NB4 (cell line): ENCODE data around the gene CORO1C.

Experiments
- DNase-seq: peaks from one replicate; pipeline ENCODE4 v3.0.0; 2010; ENCODE audit warnings: low read depth
- H3K4me3 ChIP-seq: one replicate; pipeline ENCODE4 v1.5.1; 2011; ENCODE audit warnings: mild to moderate bottlenecking, low read depth, low read length, moderate library complexity
- MYC ChIP-seq: IDR thresholded peaks from 2 replicates; pipeline ENCODE4 v1.6.1; 2011; ENCODE audit warnings: low read depth, low read length
- POLR2A ChIP-seq: IDR thresholded peaks from 2 replicates; pipeline ENCODE4 v1.6.1; 2011; ENCODE audit warnings: mild to moderate bottlenecking; ENCODE audit not compliant: insufficient read length; ENCODE audit errors: extremely low read depth
- TF ChIP-seq, protein P1 (sequence below): IDR thresholded peaks from one replicate; pipeline ENCODE4 v1.5.1; 2012; ENCODE audit warnings: low read depth, low read length
- TF ChIP-seq, protein P2 (sequence below): IDR thresholded peaks from 2 replicates; pipeline ENCODE4 v1.6.1; 2011; ENCODE audit warnings: low read depth, low read length

The CORO1C gene

DNA sequence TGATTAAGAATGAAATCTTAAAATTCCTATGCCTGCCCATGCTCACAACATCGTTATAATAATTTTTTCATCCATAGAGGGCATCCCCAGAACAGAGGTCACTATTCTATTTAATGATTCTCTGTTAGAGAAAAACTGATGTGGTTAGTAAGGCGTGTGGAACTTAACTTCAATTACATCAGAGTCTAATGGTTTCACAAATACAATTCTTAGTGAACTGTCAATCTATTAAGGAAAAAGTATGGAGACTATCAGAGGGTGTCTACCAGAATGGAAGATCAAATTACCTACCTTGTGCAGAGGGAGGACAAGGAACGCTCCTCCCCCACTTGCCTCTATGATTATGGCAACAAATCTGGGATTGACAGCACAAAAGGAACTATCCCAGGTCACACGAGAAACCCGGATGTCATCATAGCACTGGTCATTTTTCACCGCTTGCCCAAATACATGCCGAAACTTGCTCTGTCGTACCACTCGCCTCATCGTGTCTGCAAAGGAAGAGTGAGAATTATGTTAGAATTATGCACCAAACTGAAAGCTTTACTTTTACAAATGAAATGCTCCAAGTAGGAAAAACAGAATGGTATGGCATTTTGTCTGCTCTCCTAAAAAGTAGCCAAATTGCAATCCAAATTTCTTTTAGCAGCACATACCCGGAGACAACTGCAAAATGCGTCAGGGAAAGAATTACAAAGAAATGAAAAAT is 30.3 kb downstream of the CORO1C start:
- DNase-seq, result no peak
- H3K4me3 ChIP-seq, result no peak overlapping the region
- no peak for TF ChIP-seq POLR2A
- TF ChIP-seq, protein P1, sequence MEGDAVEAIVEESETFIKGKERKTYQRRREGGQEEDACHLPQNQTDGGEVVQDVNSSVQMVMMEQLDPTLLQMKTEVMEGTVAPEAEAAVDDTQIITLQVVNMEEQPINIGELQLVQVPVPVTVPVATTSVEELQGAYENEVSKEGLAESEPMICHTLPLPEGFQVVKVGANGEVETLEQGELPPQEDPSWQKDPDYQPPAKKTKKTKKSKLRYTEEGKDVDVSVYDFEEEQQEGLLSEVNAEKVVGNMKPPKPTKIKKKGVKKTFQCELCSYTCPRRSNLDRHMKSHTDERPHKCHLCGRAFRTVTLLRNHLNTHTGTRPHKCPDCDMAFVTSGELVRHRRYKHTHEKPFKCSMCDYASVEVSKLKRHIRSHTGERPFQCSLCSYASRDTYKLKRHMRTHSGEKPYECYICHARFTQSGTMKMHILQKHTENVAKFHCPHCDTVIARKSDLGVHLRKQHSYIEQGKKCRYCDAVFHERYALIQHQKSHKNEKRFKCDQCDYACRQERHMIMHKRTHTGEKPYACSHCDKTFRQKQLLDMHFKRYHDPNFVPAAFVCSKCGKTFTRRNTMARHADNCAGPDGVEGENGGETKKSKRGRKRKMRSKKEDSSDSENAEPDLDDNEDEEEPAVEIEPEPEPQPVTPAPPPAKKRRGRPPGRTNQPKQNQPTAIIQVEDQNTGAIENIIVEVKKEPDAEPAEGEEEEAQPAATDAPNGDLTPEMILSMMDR, result no peak
- TF ChIP-seq, protein P2, sequence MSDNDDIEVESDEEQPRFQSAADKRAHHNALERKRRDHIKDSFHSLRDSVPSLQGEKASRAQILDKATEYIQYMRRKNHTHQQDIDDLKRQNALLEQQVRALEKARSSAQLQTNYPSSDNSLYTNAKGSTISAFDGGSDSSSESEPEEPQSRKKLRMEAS, result no peak
- TF ChIP-seq MYC, result no peak

DNA sequence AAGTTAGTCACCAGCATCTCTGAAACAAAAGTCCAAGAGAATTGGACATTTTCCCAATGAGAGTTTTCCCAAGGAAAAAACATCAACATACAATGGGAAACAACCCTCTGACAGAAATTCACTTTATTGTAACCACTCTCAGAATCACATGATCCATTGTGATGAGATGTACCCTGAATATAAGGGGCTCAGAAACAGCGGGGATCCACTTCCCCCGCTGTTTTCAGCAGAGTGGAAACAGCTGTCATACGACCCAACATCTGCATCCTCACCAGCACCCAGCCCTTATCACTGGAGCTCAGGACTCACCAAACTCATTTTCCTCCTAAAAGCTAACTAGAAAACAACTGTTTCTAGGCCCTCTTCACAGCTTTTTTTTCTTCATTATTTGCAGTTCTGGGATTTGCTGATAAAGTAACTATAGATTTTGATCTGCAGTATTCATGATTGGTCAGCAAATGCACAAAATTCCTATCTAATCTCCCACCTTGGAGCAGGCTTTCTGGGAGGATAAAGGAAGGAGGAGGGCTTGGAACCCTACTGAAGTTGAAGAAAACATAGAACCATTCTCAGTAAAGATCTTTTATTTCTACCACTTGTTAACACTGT is 31.3 kb downstream of the CORO1C start:
- TF ChIP-seq POLR2A, result no peak
- TF ChIP-seq, protein P1, result no peak
- TF ChIP-seq MYC, result no peak
- TF ChIP-seq, protein P2, result no peak
- H3K4me3 ChIP-seq, result no peak overlapping the region
- no peak for DNase-seq

DNA sequence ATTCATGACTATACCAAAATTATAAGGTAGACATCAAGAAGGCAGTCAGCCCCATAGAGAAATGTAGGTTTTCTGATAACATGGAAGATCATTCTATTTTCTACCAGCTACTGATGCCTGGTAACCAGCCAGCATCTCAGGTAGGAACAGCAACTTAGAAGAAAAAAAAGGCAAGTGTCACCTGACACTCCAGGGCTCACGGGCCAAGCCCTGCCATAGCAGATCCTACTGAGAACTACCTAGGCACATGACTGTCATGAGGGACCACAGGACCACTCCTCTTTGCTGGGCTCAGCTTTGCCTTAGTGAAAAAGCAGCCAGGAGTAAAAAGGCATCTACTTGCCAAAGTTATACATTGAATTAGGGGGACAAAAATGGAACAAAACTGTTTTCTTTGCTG is 33.4 kb downstream of the CORO1C start:
- no peak overlapping the region for H3K4me3 ChIP-seq
- DNase-seq, result no peak
- TF ChIP-seq, protein P1, result no peak
- TF ChIP-seq POLR2A (no peak), MYC (no peak)
- TF ChIP-seq, protein P2, result no peak

DNA sequence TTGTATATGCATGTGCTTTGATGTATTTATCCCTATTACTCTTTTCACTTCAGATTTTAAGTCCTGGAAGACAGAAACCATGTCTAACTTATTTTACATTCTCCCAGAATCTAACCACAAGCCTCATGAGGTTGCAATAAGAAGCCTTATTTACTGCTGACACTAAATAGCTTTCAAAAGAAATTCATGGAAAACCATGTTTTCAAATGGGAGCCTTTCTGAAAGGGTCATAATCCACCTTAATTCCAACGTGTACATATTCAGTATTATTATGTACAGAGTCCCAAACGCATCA is 34.4 kb downstream of the CORO1C start:
- TF ChIP-seq, protein P1, result no peak
- TF ChIP-seq MYC (no peak), POLR2A (no peak)
- TF ChIP-seq, protein P2, result no peak
- no peak for DNase-seq
- no peak overlapping the region for H3K4me3 ChIP-seq

DNA sequence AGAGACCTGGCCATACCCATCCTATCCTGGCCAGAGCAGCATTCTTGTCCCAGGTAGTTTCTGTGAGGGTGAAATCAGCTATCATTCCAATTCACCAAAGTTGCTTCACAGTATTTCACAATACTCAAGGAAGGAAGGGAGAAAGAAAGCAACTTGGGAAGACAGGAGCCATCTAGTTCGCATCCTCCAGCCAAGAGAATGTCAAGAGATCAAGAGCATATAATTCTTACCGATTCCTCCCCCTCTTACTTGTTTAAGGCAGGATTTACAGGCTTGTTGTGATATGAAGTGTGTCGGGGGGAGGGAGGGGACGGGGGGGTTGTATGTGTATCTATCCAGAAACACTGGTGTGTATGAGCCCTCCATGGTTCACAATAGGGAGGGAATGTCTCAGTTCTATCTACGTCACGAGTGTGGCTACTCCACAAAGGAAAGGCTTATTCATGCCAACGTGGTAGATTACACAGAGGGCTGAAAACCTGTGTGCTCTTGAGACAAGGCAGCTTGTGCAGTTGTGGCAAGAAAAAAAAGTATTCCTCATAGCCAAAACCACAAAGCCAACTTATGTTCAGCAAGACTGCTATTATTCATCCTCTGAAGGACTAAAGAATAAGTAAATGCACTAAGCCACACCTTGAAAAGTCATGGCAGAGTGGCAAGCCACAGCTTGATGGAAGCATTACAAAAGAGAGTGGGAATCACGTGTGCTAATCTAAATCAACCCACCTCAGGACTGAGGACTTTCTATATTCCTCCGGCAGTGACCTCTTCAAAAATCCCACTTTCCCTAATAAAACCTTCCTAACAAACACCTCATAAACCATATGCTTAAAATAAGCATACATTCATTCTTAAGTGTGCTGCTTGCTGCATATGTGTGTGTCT is 35.0 kb downstream of the CORO1C start:
- no peak overlapping the region for H3K4me3 ChIP-seq
- DNase-seq, result peak; percentile 48
- TF ChIP-seq, protein P1, result no peak
- no peak for TF ChIP-seq MYC
